IMR-90 (cell line): ENCODE results near the gene CMIP. TPM values are rescaled to one million over a fixed set of nuclear protein-coding genes. Genes with fewer than 3 reads are reported as not detected.

Source experiments
- ATAC-seq: fragments of 200-7000 bp; cut with Tn5 transposase; 2 replicates; pipeline ENCODE4 v1.9.1; 2020; ENCODE audit warnings: low read depth, mild to moderate bottlenecking, moderate library complexity
- BruUV-seq: library from RNA; stranded (reverse); fragments of 400-500 nt; replicated peaks from 2 replicates; lab custom pipeline; 2021; lab: Mats Ljungman, UMichigan
- CTCF ChIA-PET: fragments of 300-600 bp; formaldehyde crosslinking; extraction: SDS; loops from one replicate; lab custom pipeline; 2021; ENCODE audit warnings: antibody characterized with exemption; lab: Yijun Ruan, JAX
- POLR2A ChIA-PET: fragments of 300-600 bp; sonication (Branson Sonifier 250); formaldehyde crosslinking; loops from one replicate; lab custom pipeline; 2022; ENCODE audit warnings: antibody characterized with exemption; ENCODE audit not compliant: unreplicated experiment; lab: Charles Lee
- DNase-seq: peaks from one replicate; pipeline ENCODE4 v3.0.0; 2013
- H2AFZ ChIP-seq: replicated peaks from 2 replicates; pipeline ENCODE3; 2013; ENCODE audit warnings: low read length, mild to moderate bottlenecking; ENCODE audit not compliant: poor library complexity
- H2AK5ac ChIP-seq: 2 replicates; pipeline ENCODE4 v1.6.1; 2013; ENCODE audit warnings: low read depth, low read length, inconsistent platforms
- H2AK9ac ChIP-seq: replicated peaks from 2 replicates; pipeline ENCODE3; 2013; ENCODE audit warnings: mild to moderate bottlenecking, low read depth, low read length, moderate library complexity; ENCODE audit not compliant: poor library complexity
- H2BK120ac ChIP-seq: 2 replicates; pipeline ENCODE4 v1.6.1; 2013; ENCODE audit warnings: low read depth, low read length, inconsistent platforms
- H2BK15ac ChIP-seq: 3 replicates; pipeline ENCODE4 v1.6.1; 2013; ENCODE audit warnings: low read depth, low read length, inconsistent platforms
- H2BK20ac ChIP-seq: 2 replicates; pipeline ENCODE4 v1.6.1; 2013; ENCODE audit warnings: low read depth, mild to moderate bottlenecking, inconsistent platforms, low read length, moderate library complexity
- H2BK5ac ChIP-seq: 2 replicates; pipeline ENCODE4 v1.6.1; 2013; ENCODE audit warnings: mild to moderate bottlenecking, low read depth, low read length, inconsistent platforms; ENCODE audit not compliant: poor library complexity, severe bottlenecking
- H3K14ac ChIP-seq: replicated peaks from 2 replicates; pipeline ENCODE4 v1.6.1; 2013; ENCODE audit warnings: low read depth, low read length, inconsistent platforms
- H3K18ac ChIP-seq: 2 replicates; pipeline ENCODE4 v1.6.1; 2013; ENCODE audit warnings: low read depth, low read length, control low read depth
- H3K23ac ChIP-seq: 2 replicates; pipeline ENCODE4 v1.6.1; 2013; ENCODE audit warnings: low read depth, low read length, inconsistent platforms
- H3K27ac ChIP-seq: 2 replicates; pipeline ENCODE4 v1.5.1; 2013; ENCODE audit warnings: mild to moderate bottlenecking, control low read depth, low read length; ENCODE audit not compliant: insufficient read depth
- H3K27me3 ChIP-seq: 2 replicates; pipeline ENCODE4 v1.6.1; 2013; ENCODE audit warnings: low read length; ENCODE audit not compliant: control insufficient read depth, insufficient read depth
- H3K36me3 ChIP-seq: 2 replicates; pipeline ENCODE4 v1.6.1; 2013; ENCODE audit warnings: low read length, mixed read lengths; ENCODE audit not compliant: control insufficient read depth, insufficient read depth
- H3K4ac ChIP-seq: 2 replicates; pipeline ENCODE4 v1.6.1; 2013; ENCODE audit warnings: low read depth, low read length, inconsistent platforms
- H3K4me1 ChIP-seq: 2 replicates; pipeline ENCODE4 v1.6.1; 2013; ENCODE audit warnings: low read length, mixed read lengths; ENCODE audit not compliant: control insufficient read depth, insufficient read depth
- H3K4me2 ChIP-seq: 2 replicates; pipeline ENCODE4 v1.6.1; 2013; ENCODE audit warnings: low read depth, mild to moderate bottlenecking, control low read depth, low read length, moderate library complexity
- H3K4me3 ChIP-seq: 2 replicates; pipeline ENCODE4 v1.5.1; 2013; ENCODE audit warnings: low read depth, mild to moderate bottlenecking, control low read depth, low read length, moderate library complexity; ENCODE audit not compliant: insufficient read depth
- H3K56ac ChIP-seq: 2 replicates; pipeline ENCODE4 v1.6.1; 2013; ENCODE audit warnings: low read length, inconsistent platforms; ENCODE audit not compliant: insufficient read depth; ENCODE audit errors: extremely low read depth
- H3K79me1 ChIP-seq, 2 experiments: 2 replicates each; pipeline ENCODE4 v1.6.1; 2013; ENCODE audit warnings: low read length in 2 of 2, inconsistent platforms in 1 of 2, low read depth in 1 of 2
- H3K9ac ChIP-seq: 2 replicates; pipeline ENCODE4 v1.6.1; 2013; ENCODE audit warnings: low read depth, low read length, control low read depth
- H3K9me1 ChIP-seq: 2 replicates; pipeline ENCODE4 v1.6.1; 2013; ENCODE audit warnings: low read length, inconsistent platforms; ENCODE audit not compliant: insufficient read depth
- H3K9me3 ChIP-seq: 2 replicates; pipeline ENCODE4 v1.6.1; 2013; ENCODE audit warnings: low read length; ENCODE audit not compliant: control insufficient read depth, insufficient read depth
- H4K20me1 ChIP-seq: 2 replicates; pipeline ENCODE4 v1.6.1; 2013; ENCODE audit warnings: low read length, inconsistent platforms; ENCODE audit not compliant: insufficient read depth
- H4K5ac ChIP-seq: 2 replicates; pipeline ENCODE4 v1.6.1; 2013; ENCODE audit warnings: mild to moderate bottlenecking, low read depth, low read length, control low read depth
- H4K8ac ChIP-seq, 2 experiments: 2 replicates each; pipeline ENCODE4 v1.6.1; 2013; ENCODE audit warnings: low read depth in 2 of 2, low read length in 2 of 2, control low read depth in 1 of 2, inconsistent platforms in 1 of 2
- H4K91ac ChIP-seq: 2 replicates; pipeline ENCODE4 v1.6.1; 2013; ENCODE audit warnings: low read depth, low read length, inconsistent platforms; ENCODE audit not compliant: insufficient read depth
- BHLHE40 ChIP-seq: fragments of 150-350 bp; IDR thresholded peaks from 2 replicates; pipeline ENCODE4 v1.6.1; 2016; ENCODE audit warnings: mild to moderate bottlenecking, low read depth, low read length
- CEBPB ChIP-seq: IDR thresholded peaks from 2 replicates; pipeline ENCODE4 v1.6.1; 2012; ENCODE audit warnings: low read depth, low read length, improper control_type of control experiment
- CHD1 ChIP-seq: IDR thresholded peaks from 2 replicates; pipeline ENCODE4 v1.6.1; 2012; ENCODE audit warnings: low read depth, low read length, improper control_type of control experiment
- CTCF ChIP-seq: conservative IDR thresholded peaks from 2 replicates; pipeline ENCODE4 v1.5.1; 2012; ENCODE audit warnings: mild to moderate bottlenecking, low read depth, low read length, improper control_type of control experiment
- FOS ChIP-seq: fragments of 150-350 bp; IDR thresholded peaks from 2 replicates; pipeline ENCODE4 v1.6.1; 2016; ENCODE audit warnings: low read depth, low read length
- MAFK ChIP-seq: IDR thresholded peaks from 2 replicates; pipeline ENCODE4 v1.6.1; 2012; ENCODE audit warnings: low read depth, low read length, improper control_type of control experiment
- MAZ ChIP-seq: IDR thresholded peaks from 2 replicates; pipeline ENCODE4 v1.6.1; 2012; ENCODE audit warnings: low read depth, mild to moderate bottlenecking, low read length, improper control_type of control experiment, moderate library complexity, borderline replicate concordance
- MXI1 ChIP-seq: IDR thresholded peaks from 2 replicates; pipeline ENCODE4 v1.6.1; 2012; ENCODE audit warnings: low read depth, mild to moderate bottlenecking, low read length, moderate library complexity, borderline replicate concordance
- NFE2L2 ChIP-seq: fragments of 150-350 bp; IDR thresholded peaks from 2 replicates; pipeline ENCODE4 v1.6.1; 2016; ENCODE audit warnings: low read depth, mild to moderate bottlenecking, low read length
- POLR2A ChIP-seq: IDR thresholded peaks from 2 replicates; pipeline ENCODE4 v1.6.1; 2012; ENCODE audit warnings: mild to moderate bottlenecking, low read depth, low read length
- RAD21 ChIP-seq: IDR thresholded peaks from 2 replicates; pipeline ENCODE4 v1.6.1; 2012; ENCODE audit warnings: low read length, improper control_type of control experiment
- RCOR1 ChIP-seq: IDR thresholded peaks from 2 replicates; pipeline ENCODE4 v1.6.1; 2012; ENCODE audit warnings: mild to moderate bottlenecking, low read length, improper control_type of control experiment; ENCODE audit not compliant: insufficient replicate concordance
- RFX5 ChIP-seq: IDR thresholded peaks from 2 replicates; pipeline ENCODE4 v1.8.0; 2012; ENCODE audit warnings: low read depth, mild to moderate bottlenecking, low read length, moderate library complexity
- SMC3 ChIP-seq: fragments of 150-350 bp; IDR thresholded peaks from 2 replicates; pipeline ENCODE4 v1.6.1; 2016; ENCODE audit warnings: low read depth, mild to moderate bottlenecking, antibody characterized with exemption, low read length, moderate library complexity
- USF2 ChIP-seq: fragments of 150-350 bp; IDR thresholded peaks from 2 replicates; pipeline ENCODE4 v1.6.1; 2017; ENCODE audit warnings: mild to moderate bottlenecking, antibody characterized with exemption, low read length, low read depth
- WGBS, 2 experiments: methylation state at CpG; one replicate each; pipeline versions ENCODE4 v1.1.5 to v1.1.7; 2013; ENCODE audit warnings: missing lambda C conversion rate in 2 of 2; ENCODE audit not compliant: insufficient read length in 1 of 2; ENCODE audit errors: extremely low coverage in 2 of 2; 5-methylcytosine and 5-hydroxymethylcytosine counted together
- dilution Hi-C: fragments of 300-500 bp; cut with HindIII; formaldehyde crosslinking; loops from one replicate; pipeline ENCODE4 v1.14.3; 2018; ENCODE audit warnings: low sequenced_read_pairs; ENCODE audit not compliant: unreplicated experiment
- in situ Hi-C: fragments of 300-500 bp; cut with MboI; formaldehyde crosslinking; loops from 3 replicates; pipeline ENCODE4 v1.14.3; 2019; ENCODE audit warnings: low sequenced_read_pairs, inconsistent platforms, mixed read lengths
- intact Hi-C: fragments of 100-400 bp; cut with micrococcal nuclease; formaldehyde crosslinking; loops from 2 replicates; pipeline ENCODE4 v1.10.0; 2022
- polyA plus RNA-seq, 3 experiments: library from polyadenylated mRNA; depleted of rRNA; stranded (reverse); fragments of >200 nt; gene quantifications; 2 replicates each; pipeline ENCODE4 v1.2.3, GENCODE V29; 2012; ENCODE audit warnings: low replicate concordance in 1 of 3
- total RNA-seq: library from RNA; depleted of rRNA; stranded (reverse); fragments of >200 nt; gene quantifications from 2 replicates; pipeline ENCODE4 v1.2.3, GENCODE V29; 2012

CMIP gene
- total and polyA plus RNA-seq, 2 of the 4 experiments (the other 2 are of a cell fraction), result 3.2 to 11.6 TPM

GRCh38 chr16:81615411-81615810 lies 170.8 kb downstream of the CMIP start (continued):
- TF ChIP-seq RAD21 (no peak), FOS (no peak)

GRCh38 chr16:81615833-81616232 lies 171.2 kb downstream of the CMIP start:
- Histone ChIP-seq H3K4me2 (no peak overlapping the region), H3K27me3 (no peaks in the 10 kb centered on the region), H3K9ac (no peak overlapping the region), H4K91ac (no peak overlapping the region), H4K8ac (no peak overlapping the region), H3K4ac (no peak overlapping the region), H3K23ac (no peak overlapping the region), H2BK5ac (no peak overlapping the region), H2BK15ac (no peak overlapping the region), H4K5ac (no peak overlapping the region), H2BK120ac (no peak overlapping the region), H3K4me3 (no peak overlapping the region), H3K9me3 (no peaks in the 10 kb centered on the region), H2AFZ (no peak overlapping the region), H3K56ac (no peak overlapping the region), H3K79me1 (peaks cover 24 to 32% of the 10 kb centered on the region in 2 experiments), H3K18ac (no peak overlapping the region), H2AK5ac (no peak overlapping the region), H2AK9ac (no peak overlapping the region), H4K20me1 (peaks cover 71% of the 10 kb centered on the region), H2BK20ac (no peak overlapping the region), H3K9me1 (peaks cover 30% of the 10 kb centered on the region), H3K36me3 (peaks cover 15% of the 10 kb centered on the region; the same call in 1 of the 2 replicates), H3K4me1 (peaks cover 7% of the 10 kb centered on the region), H3K14ac (no peak overlapping the region), H3K27ac (no peak overlapping the region)
- ChIA-PET POLR2A (no interaction called here), CTCF (no interaction called here)
- no peak for ATAC-seq
- no peak for DNase-seq
- no TSS peak for BruUV-seq
- in situ Hi-C loops (no loop called here), dilution Hi-C loops (no loop called here), intact Hi-C loops (no loop called here)
- 94% methylated on average over 6 of the region's 14 CpGs; no CpG with 5 or more reads in 1 of the 2 experiments for WGBS, 2 experiments
- TF ChIP-seq MAFK (no peak), CHD1 (no peak), NFE2L2 (no peak), RCOR1 (no peak), BHLHE40 (no peak), FOS (no peak), USF2 (no peak), MXI1 (no peak), CTCF (no peak), RAD21 (no peak), MAZ (no peak), CEBPB (no peak), RFX5 (no peak), SMC3 (no peak), POLR2A (no peak)
